Skeletal muscle satellite cell (primary cell): ENCODE measurements around the gene NAT14.
A peak's percentile ranks its signal among the peaks of the same experiment; 100 is the strongest.

Experiments used
- H3K27me3 ChIP-seq: 2 replicates; pipeline ENCODE4 v1.7.0; 2013; ENCODE audit warnings: low read length; ENCODE audit not compliant: control insufficient read depth, insufficient read depth
- H3K36me3 ChIP-seq: 2 replicates; pipeline ENCODE4 v1.7.0; 2013; ENCODE audit warnings: mild to moderate bottlenecking, control low read depth, low read length; ENCODE audit not compliant: insufficient read depth
- H3K4me1 ChIP-seq: 2 replicates; pipeline ENCODE4 v1.7.0; 2013; ENCODE audit warnings: low read length; ENCODE audit not compliant: control insufficient read depth, insufficient read depth
- H3K4me2 ChIP-seq: 2 replicates; pipeline ENCODE4 v1.7.0; 2013; ENCODE audit warnings: mild to moderate bottlenecking, low read length
- H3K4me3 ChIP-seq: 2 replicates; pipeline ENCODE4 v1.7.0; 2013; ENCODE audit warnings: low read length
- H3K9ac ChIP-seq: 2 replicates; pipeline ENCODE4 v1.7.0; 2013; ENCODE audit warnings: mild to moderate bottlenecking, low read depth, low read length, moderate library complexity
- H3K9me3 ChIP-seq: replicated peaks from 2 replicates; pipeline ENCODE4 v1.7.0; 2013; ENCODE audit warnings: mild to moderate bottlenecking, control low read depth, low read length

Gene NAT14

GRCh38 chr19:55503502-55504251 is 18.7 kb downstream of the NAT14 start:
- no peaks in the 10 kb centered on the region for H3K36me3 ChIP-seq
- peaks cover 3% of the 10 kb centered on the region for H3K27me3 ChIP-seq
- no peaks in the 10 kb centered on the region for H3K9me3 ChIP-seq
- H3K9ac ChIP-seq, result peak overlapping the region; percentile 52
- H3K4me1 ChIP-seq, result no peaks in the 10 kb centered on the region
- peak overlapping the region; percentile 79 for H3K4me3 ChIP-seq
- peak overlapping the region; percentile 98 for H3K4me2 ChIP-seq

- no peaks in the 10 kb centered on the region for H3K9me3 ChIP-seq
- H3K36me3 ChIP-seq, result no peaks in the 10 kb centered on the region
- H3K27me3 ChIP-seq, result peaks cover 3% of the 10 kb centered on the region
- H3K4me1 ChIP-seq, result no peaks in the 10 kb centered on the region
- peak overlapping the region; percentile 79 for H3K4me3 ChIP-seq
- no peak overlapping the region for H3K9ac ChIP-seq
- peak overlapping the region; percentile 98 for H3K4me2 ChIP-seq
These were observed 19.2 kb downstream of the NAT14 start for GRCh38 chr19:55504252-55504603.

DNA sequence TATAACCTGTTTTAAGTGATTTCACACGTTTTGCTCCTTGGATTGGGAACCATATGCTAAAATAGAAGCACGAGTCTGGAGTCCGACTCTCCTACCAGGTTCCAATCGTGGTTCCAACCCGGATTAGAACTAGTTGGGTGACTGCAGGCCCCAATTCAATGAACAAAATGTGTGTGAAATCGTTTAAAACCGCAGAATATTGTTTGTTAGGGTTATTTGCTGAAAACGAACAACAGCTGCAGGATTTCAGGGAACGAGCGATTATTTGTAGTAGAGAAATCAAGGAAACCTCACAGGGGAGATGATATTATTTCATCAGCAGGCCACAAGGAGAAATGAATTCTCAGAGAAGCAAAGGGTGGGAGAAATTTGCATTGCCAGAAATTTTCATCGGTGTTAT is 20.0 kb downstream of the NAT14 start:
- Histone ChIP-seq H3K9ac (no peak overlapping the region), H3K4me3 (no peak overlapping the region), H3K9me3 (no peaks in the 10 kb centered on the region), H3K4me1 (no peaks in the 10 kb centered on the region), H3K36me3 (no peaks in the 10 kb centered on the region), H3K27me3 (peaks cover 3% of the 10 kb centered on the region), H3K4me2 (no peak overlapping the region)

GRCh38 chr19:55508120-55508519 is 23.1 kb downstream of the NAT14 start:
- H3K4me1 ChIP-seq, result no peaks in the 10 kb centered on the region
- no peak overlapping the region for H3K4me3 ChIP-seq
- H3K4me2 ChIP-seq, result no peak overlapping the region
- no peaks in the 10 kb centered on the region for H3K9me3 ChIP-seq
- H3K36me3 ChIP-seq, result no peaks in the 10 kb centered on the region
- H3K9ac ChIP-seq, result no peak overlapping the region
- peaks cover 3% of the 10 kb centered on the region for H3K27me3 ChIP-seq

- no peaks in the 10 kb centered on the region for H3K9me3 ChIP-seq
- peak overlapping the region; percentile 79 for H3K9ac ChIP-seq
- H3K4me1 ChIP-seq, result peaks cover 30% of the 10 kb centered on the region
- H3K4me2 ChIP-seq, result peak overlapping the region; percentile 83
- no peaks in the 10 kb centered on the region for H3K27me3 ChIP-seq
- peak overlapping the region; percentile 67 for H3K4me3 ChIP-seq
- no peaks in the 10 kb centered on the region for H3K36me3 ChIP-seq
These were observed 32.1 kb downstream of the NAT14 start for GRCh38 chr19:55516878-55517620.

- Histone ChIP-seq H3K9ac (no peak overlapping the region), H3K4me2 (no peak overlapping the region), H3K36me3 (no peaks in the 10 kb centered on the region), H3K4me1 (peaks cover 30% of the 10 kb centered on the region), H3K4me3 (no peak overlapping the region), H3K27me3 (no peaks in the 10 kb centered on the region), H3K9me3 (no peaks in the 10 kb centered on the region)
These were observed 34.7 kb downstream of the NAT14 start for GRCh38 chr19:55519451-55520311.

DNA sequence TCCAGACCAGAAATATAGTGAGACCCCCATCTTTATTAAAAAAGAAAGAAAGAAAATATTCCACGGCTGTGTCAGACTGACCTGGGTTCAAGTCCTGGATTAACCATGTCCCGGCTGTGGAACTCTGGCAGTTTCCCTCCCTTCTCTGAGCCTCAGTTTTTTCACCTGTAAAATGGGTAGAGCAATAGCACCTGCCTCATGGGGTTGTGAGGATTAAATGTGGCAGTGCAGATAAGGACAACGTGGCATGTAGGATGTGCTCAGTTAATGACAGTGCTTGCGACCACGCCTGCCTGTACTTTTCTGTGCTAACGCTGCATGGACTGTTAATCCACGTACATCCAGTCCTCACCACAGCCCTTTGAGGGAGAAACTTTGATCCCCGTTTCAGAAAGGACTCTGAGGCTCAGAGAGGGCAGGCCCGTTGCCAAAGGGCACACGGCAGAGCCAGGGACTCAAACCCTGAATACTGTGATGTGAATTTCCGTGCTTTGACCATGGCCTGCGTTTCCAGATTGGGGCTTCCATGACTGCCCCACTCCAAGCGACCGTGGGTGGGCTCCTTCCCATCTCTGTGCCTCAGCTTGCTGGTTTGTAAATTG is 35.8 kb downstream of the NAT14 start:
- Histone ChIP-seq H3K9ac (peak overlapping the region; percentile 47), H3K9me3 (no peaks in the 10 kb centered on the region), H3K36me3 (no peaks in the 10 kb centered on the region), H3K27me3 (no peaks in the 10 kb centered on the region), H3K4me2 (no peak overlapping the region), H3K4me3 (no peak overlapping the region), H3K4me1 (peaks cover 30% of the 10 kb centered on the region)

- H3K9ac ChIP-seq, result no peak overlapping the region
- no peak overlapping the region for H3K4me3 ChIP-seq
- H3K36me3 ChIP-seq, result no peaks in the 10 kb centered on the region
- H3K4me1 ChIP-seq, result peaks cover 24% of the 10 kb centered on the region
- no peaks in the 10 kb centered on the region for H3K9me3 ChIP-seq
- no peaks in the 10 kb centered on the region for H3K27me3 ChIP-seq
- H3K4me2 ChIP-seq, result no peak overlapping the region
These were observed 40.5 kb downstream of the NAT14 start for GRCh38 chr19:55525289-55526101.

DNA sequence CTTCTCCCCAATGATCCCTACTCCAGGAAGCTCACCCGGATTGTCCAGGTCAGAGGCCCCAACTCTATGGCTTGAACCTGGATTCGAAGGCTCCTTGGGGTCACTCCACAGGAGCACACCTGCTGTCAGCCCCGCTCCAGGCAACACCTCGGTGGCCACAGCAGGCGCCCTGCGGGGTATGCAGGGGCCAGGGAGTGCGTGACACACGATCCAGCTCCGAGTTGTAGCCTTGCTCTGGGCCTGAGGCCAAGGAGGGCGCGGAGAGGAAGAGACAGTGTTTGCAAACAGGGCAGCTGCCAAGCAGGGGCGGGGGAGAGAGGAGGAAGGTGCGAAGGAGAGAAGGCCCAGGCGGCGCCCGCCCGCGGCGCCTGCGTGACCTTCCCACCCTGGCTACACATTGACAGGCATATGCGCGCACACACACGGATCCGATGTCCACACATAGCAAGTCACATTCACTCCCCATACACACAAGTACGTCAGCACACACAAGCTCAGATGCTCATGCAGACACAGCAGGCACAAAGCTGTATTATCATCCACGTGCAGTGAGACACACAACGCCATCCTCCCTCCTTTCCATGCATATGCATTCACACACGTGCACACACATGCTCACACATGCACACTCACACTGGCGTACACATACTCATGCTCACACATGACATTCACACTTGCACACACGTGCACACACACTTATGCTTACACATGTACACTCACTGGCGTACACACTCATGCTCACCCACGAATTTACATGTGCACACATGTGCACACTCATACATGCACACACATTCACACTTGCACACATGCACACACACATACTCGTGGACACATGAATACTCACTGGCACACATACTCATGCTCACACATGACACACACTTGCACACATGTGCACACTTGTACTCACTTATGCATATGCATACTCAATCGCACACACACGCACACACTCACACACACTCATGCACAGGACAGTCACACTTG is 41.5 kb downstream of the NAT14 start:
- Histone ChIP-seq H3K36me3 (no peaks in the 10 kb centered on the region), H3K27me3 (no peaks in the 10 kb centered on the region)

More for the DNA sequence above, 41.5 kb downstream of the NAT14 start:
- H3K4me2 ChIP-seq, result peak overlapping the region; percentile 31
- H3K4me1 ChIP-seq, result peaks cover 14% of the 10 kb centered on the region
- H3K9ac ChIP-seq, result no peak overlapping the region
- no peak overlapping the region for H3K4me3 ChIP-seq
- H3K9me3 ChIP-seq, result no peaks in the 10 kb centered on the region
